Measurements from ENCODE around the gene PASK.

PASK gene

DNA sequence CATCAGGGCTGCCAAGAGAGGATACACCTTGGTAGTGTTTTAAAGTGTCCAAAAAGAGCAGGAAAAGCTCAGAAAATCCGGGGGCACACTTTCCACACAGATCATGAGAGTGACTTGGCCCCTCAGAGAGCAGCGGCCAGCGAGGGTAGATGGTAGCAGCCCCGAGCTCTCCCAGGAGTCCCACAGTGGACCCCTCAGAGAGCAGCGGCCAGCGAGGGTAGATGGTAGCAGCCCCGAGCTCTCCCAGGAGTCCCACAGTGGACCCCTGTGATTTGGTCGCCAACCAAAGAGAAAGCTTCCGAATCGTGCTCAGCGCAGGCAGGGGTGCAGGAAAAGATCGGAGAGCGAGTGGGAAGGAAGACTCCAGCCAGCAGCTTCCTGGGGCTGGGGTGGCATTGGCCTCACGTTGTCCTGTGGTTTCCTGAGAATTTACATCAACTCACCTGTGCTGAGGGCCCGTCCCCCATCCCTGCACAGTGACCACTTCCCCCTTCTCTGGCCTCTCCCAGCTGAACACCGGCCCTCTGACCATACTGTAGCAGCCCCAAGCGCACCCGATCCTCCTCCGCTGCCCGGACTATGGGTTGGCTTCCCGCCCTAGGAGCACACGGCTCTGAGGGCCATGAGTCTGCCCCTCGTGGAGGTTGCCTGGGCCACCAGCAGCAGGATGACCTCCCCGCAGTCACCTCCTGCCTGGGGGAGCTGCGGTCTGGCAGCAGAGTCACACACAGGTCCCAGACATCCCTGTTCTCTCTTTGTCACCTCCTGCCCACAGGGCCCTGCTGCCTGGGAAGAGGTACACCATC is 80.9 kb downstream of the PASK start:
- Histone ChIP-seq H3K4me3 (ENCODE audit: insufficient read depth, low read depth, low read length) (no peak overlapping the region), H3K4me1 (ENCODE audit: control insufficient read depth, insufficient read depth, low read length) (peaks cover 3% of the 10 kb centered on the region), H3K9me3 (ENCODE audit: control insufficient read depth, low read length) (no peaks in the 10 kb centered on the region), H3K36me3 (ENCODE audit: control insufficient read depth, insufficient read depth, low read length) (no peaks in the 10 kb centered on the region), H3K27me3 (ENCODE audit: control insufficient read depth, insufficient read depth, low read length, poor library complexity, severe bottlenecking) (no peaks in the 10 kb centered on the region), H3K27ac (ENCODE audit: insufficient read depth, low read depth, low read length, poor library complexity, severe bottlenecking) (no peak overlapping the region)
- 87 to 88% methylated on average over 25 of the region's 25 CpGs for WGBS, 2 experiments

DNA sequence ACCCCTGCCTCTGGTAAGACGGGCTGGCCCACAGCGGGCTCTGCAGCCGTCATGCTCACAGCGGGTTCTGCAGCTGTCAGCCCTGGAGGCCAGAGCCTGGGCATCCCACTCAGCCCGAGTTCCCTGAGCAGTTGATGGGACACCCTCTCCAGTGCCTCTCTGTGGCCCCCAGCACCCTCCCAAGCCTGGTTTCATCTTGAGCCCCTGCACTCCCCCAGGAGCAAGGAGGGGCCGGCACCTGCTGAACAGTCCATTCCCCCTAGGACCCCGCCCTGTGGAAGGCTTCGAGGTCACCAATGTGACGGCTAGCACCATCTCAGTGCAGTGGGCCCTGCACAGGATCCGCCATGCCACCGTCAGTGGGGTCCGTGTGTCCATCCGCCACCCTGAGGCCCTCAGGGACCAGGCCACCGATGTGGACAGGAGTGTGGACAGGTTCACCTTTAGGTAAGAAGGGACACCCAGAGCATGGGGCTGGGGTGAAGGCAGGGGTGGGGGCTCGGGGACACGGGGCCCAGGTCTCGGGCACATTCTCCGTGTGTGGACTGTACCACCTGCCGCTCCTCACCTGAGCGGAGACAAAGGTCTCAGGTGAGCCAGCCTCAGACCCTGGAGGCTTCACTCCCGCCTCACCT is 81.7 kb downstream of the PASK start:
- Histone ChIP-seq H3K27me3 (ENCODE audit: control insufficient read depth, insufficient read depth, low read length, poor library complexity, severe bottlenecking) (no peaks in the 10 kb centered on the region), H3K4me1 (ENCODE audit: control insufficient read depth, insufficient read depth, low read length) (peaks cover 3% of the 10 kb centered on the region), H3K27ac (ENCODE audit: insufficient read depth, low read depth, low read length, poor library complexity, severe bottlenecking) (no peak overlapping the region), H3K9me3 (ENCODE audit: control insufficient read depth, low read length) (no peaks in the 10 kb centered on the region), H3K4me3 (ENCODE audit: insufficient read depth, low read depth, low read length) (no peak overlapping the region), H3K36me3 (ENCODE audit: control insufficient read depth, insufficient read depth, low read length) (no peaks in the 10 kb centered on the region)
- 90 to 93% methylated on average over 21 of the region's 21 CpGs for WGBS, 2 experiments

DNA sequence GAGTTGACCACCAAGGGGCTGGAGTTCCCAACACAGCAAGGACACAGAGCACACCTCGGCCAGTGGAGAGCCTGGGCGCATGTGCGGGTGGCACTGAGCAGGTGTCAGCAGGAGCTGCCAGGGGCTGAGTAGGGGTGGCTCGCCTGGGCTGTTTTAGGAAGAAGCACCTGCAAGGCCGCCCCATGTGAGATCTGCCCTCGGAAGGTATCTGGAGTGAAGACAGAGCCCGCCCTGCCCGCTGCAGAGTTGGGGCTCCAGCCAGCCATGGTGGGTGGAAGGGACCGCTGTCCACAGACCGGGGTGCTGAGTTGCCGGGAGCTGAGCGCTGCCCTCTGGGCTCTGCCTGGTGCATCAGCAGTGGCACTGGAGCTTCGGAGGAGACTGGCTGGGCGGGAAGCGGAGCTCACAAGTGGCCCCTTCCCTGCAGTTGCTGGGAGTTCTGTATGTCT is 82.4 kb downstream of the PASK start:
- H3K4me1 ChIP-seq (ENCODE audit: control insufficient read depth, insufficient read depth, low read length), result peaks cover 3% of the 10 kb centered on the region
- H3K4me3 ChIP-seq (ENCODE audit: insufficient read depth, low read depth, low read length), result no peak overlapping the region
- 63 to 68% methylated on average over 15 of the region's 15 CpGs for WGBS, 2 experiments
- H3K9me3 ChIP-seq (ENCODE audit: control insufficient read depth, low read length), result no peaks in the 10 kb centered on the region
- H3K27me3 ChIP-seq (ENCODE audit: control insufficient read depth, insufficient read depth, low read length, poor library complexity, severe bottlenecking), result no peaks in the 10 kb centered on the region
- H3K36me3 ChIP-seq (ENCODE audit: control insufficient read depth, insufficient read depth, low read length), result no peaks in the 10 kb centered on the region
- H3K27ac ChIP-seq (ENCODE audit: insufficient read depth, low read depth, low read length, poor library complexity, severe bottlenecking), result no peak overlapping the region

DNA sequence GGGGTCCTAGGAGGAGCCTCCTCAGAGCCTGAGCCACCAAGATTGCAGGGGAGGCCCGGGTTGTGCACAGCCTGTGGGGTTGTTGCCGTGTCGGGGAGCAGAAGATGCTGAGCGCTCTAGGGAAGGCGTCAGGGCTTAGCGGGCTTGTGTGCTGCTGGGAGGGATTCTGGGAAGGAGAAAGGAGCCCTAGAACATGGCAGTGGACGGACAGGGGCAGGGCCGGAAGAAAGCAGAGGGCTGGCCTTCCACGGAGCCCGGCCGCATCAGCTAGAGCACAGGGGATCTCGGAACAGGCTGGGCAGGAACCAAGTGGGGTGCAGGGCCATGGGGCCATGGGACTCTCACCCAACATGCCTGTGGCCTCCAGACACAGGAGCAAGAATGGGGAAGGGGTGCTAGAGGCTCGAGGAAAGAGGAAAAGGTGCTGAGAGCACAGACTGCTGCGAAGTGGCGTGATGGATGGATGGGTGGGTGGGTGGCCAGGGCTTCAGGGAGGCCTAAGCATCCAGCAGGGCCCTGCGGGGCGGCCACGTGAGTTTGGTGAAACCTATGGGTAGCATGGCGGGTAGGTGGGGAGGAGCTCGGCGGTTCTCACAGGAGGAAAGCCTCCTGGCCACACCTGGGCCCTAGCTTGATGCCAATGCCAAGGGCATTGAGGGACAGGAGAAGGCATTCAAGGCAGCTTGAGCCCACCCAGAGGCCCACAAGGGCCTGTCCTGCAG is 82.9 kb downstream of the PASK start:
- Histone ChIP-seq H3K4me3 (ENCODE audit: insufficient read depth, low read depth, low read length) (no peak overlapping the region), H3K36me3 (ENCODE audit: control insufficient read depth, insufficient read depth, low read length) (no peaks in the 10 kb centered on the region), H3K27ac (ENCODE audit: insufficient read depth, low read depth, low read length, poor library complexity, severe bottlenecking) (no peak overlapping the region), H3K9me3 (ENCODE audit: control insufficient read depth, low read length) (no peaks in the 10 kb centered on the region), H3K27me3 (ENCODE audit: control insufficient read depth, insufficient read depth, low read length, poor library complexity, severe bottlenecking) (no peaks in the 10 kb centered on the region), H3K4me1 (ENCODE audit: control insufficient read depth, insufficient read depth, low read length) (peaks cover 3% of the 10 kb centered on the region)
- 92% methylated on average over 21 of the region's 21 CpGs for WGBS, 2 experiments

DNA sequence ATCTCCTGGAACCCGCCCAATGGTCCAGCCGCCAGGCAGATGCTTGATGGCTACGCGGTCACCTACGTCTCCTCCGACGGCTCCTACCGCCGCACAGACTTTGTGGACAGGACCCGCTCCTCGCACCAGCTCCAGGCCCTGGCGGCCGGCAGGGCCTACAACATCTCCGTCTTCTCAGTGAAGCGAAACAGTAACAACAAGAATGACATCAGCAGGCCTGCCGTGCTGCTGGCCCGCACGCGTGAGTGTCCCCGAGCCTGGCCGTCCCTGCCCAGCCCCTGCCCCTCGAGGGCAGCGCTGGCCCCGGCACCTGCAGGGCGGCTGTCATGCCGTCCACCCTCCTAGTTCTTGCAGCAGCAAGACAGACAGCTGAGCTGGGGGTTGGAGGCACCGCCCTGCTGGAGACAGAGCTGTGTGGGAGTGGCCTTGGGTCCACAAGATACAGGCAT is 83.9 kb downstream of the PASK start:
- Histone ChIP-seq H3K9me3 (ENCODE audit: control insufficient read depth, low read length) (no peaks in the 10 kb centered on the region), H3K4me3 (ENCODE audit: insufficient read depth, low read depth, low read length) (no peak overlapping the region), H3K4me1 (ENCODE audit: control insufficient read depth, insufficient read depth, low read length) (no peaks in the 10 kb centered on the region), H3K36me3 (ENCODE audit: control insufficient read depth, insufficient read depth, low read length) (no peaks in the 10 kb centered on the region), H3K27ac (ENCODE audit: insufficient read depth, low read depth, low read length, poor library complexity, severe bottlenecking) (no peak overlapping the region), H3K27me3 (ENCODE audit: control insufficient read depth, insufficient read depth, low read length, poor library complexity, severe bottlenecking) (no peaks in the 10 kb centered on the region)
- 88 to 89% methylated on average over 27 of the region's 27 CpGs for WGBS, 2 experiments

DNA sequence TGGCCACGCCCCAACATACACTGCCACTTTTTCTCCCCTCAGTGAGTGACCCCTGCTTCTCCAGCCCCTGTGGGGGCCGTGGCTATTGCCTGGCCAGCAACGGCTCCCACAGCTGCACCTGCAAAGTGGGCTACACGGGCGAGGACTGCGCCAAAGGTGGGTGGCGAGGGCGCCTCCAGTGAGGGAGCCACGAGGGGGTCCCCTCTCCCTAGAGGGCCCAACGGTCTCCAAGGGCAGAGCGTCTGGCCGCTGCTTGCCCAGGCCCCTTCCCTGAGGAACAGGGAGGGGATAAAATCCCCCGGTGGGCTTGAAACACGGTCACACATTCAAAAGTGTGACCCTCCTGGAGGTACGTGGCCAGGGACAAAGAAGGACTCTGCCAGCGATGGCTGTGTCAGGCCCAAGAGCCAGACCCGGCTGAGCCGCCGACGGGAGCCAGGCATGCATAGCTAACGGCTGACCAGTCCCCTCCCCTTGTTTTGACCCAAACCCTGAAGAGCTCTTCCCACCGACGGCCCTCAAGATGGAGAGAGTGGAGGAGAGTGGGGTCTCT is 84.4 kb downstream of the PASK start:
- H3K36me3 ChIP-seq (ENCODE audit: control insufficient read depth, insufficient read depth, low read length), result no peaks in the 10 kb centered on the region
- H3K27me3 ChIP-seq (ENCODE audit: control insufficient read depth, insufficient read depth, low read length, poor library complexity, severe bottlenecking), result no peaks in the 10 kb centered on the region
- no peaks in the 10 kb centered on the region for H3K4me1 ChIP-seq (ENCODE audit: control insufficient read depth, insufficient read depth, low read length)
- no peaks in the 10 kb centered on the region for H3K9me3 ChIP-seq (ENCODE audit: control insufficient read depth, low read length)
- H3K27ac ChIP-seq (ENCODE audit: insufficient read depth, low read depth, low read length, poor library complexity, severe bottlenecking), result no peak overlapping the region
- no peak overlapping the region for H3K4me3 ChIP-seq (ENCODE audit: insufficient read depth, low read depth, low read length)
- WGBS, 2 experiments, result 91 to 93% methylated on average over 23 of the region's 23 CpGs

DNA sequence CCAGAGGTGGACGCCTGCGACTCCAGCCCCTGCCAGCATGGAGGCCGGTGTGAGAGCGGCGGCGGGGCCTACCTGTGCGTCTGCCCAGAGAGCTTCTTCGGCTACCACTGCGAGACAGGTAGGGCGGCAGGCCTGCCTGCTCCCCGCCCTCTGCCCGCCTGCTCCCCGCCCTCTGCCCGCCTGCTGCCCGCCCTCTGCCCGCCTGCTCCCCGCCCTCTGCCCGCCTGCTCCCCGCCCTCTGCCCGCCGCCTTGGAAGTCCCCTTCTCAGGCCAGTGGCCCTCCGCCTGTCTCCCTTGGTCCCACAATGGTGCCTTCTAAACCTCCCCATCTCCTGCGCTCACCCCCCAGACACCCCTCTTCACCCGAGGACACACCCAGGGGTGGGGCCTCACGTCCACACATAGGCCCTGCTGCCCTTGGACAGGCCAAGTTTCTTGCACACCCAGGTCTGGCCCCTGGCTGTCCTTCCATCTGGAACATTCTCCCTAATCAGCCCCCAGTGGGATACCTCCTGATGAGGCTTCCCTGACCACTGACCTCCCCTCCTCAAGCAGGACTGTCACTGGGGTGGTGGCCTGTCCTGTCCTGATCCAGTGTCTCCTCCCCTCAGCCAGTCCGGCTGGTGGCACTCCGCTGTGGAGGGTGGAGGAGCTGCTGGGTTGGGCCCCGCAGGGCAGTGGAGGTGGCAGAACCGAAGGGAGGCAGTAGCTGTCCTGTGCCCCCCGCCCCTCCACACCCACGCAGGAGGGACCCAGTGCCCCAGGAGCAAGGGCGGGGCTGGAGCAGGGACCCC is 85.1 kb downstream of the PASK start:
- Histone ChIP-seq H3K4me3 (ENCODE audit: insufficient read depth, low read depth, low read length) (no peak overlapping the region), H3K9me3 (ENCODE audit: control insufficient read depth, low read length) (no peaks in the 10 kb centered on the region), H3K27me3 (ENCODE audit: control insufficient read depth, insufficient read depth, low read length, poor library complexity, severe bottlenecking) (no peaks in the 10 kb centered on the region), H3K27ac (ENCODE audit: insufficient read depth, low read depth, low read length, poor library complexity, severe bottlenecking) (no peak overlapping the region), H3K36me3 (ENCODE audit: control insufficient read depth, insufficient read depth, low read length) (no peaks in the 10 kb centered on the region), H3K4me1 (ENCODE audit: control insufficient read depth, insufficient read depth, low read length) (no peaks in the 10 kb centered on the region)
- 57 to 60% methylated on average over 31 to 32 of the region's 32 CpGs for WGBS, 2 experiments

DNA sequence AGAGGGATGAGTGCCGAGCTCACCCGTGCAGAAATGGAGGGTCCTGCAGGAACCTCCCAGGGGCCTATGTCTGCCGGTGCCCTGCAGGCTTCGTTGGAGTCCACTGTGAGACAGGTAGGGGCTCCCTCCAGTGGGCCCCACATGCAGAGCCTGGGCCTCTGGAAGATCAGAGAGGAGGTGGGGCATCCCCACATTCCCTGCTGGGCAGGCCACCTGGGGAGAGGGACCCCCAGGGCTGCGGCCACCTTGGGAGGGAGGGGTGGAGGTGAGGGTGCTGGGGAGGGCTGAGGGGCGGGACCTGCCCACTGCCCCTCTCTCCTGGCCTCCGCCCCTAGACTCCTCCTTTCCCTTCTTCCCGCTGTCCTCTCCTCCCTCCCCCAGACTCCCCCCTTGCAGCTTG is 85.7 kb downstream of the PASK start:
- H3K27ac ChIP-seq (ENCODE audit: insufficient read depth, low read depth, low read length, poor library complexity, severe bottlenecking), result no peak overlapping the region
- no peaks in the 10 kb centered on the region for H3K36me3 ChIP-seq (ENCODE audit: control insufficient read depth, insufficient read depth, low read length)
- no peaks in the 10 kb centered on the region for H3K9me3 ChIP-seq (ENCODE audit: control insufficient read depth, low read length)
- WGBS, 2 experiments, result 81 to 83% methylated on average over 7 to 8 of the region's 8 CpGs
- no peaks in the 10 kb centered on the region for H3K4me1 ChIP-seq (ENCODE audit: control insufficient read depth, insufficient read depth, low read length)
- H3K27me3 ChIP-seq (ENCODE audit: control insufficient read depth, insufficient read depth, low read length, poor library complexity, severe bottlenecking), result no peaks in the 10 kb centered on the region
- H3K4me3 ChIP-seq (ENCODE audit: insufficient read depth, low read depth, low read length), result no peak overlapping the region

DNA sequence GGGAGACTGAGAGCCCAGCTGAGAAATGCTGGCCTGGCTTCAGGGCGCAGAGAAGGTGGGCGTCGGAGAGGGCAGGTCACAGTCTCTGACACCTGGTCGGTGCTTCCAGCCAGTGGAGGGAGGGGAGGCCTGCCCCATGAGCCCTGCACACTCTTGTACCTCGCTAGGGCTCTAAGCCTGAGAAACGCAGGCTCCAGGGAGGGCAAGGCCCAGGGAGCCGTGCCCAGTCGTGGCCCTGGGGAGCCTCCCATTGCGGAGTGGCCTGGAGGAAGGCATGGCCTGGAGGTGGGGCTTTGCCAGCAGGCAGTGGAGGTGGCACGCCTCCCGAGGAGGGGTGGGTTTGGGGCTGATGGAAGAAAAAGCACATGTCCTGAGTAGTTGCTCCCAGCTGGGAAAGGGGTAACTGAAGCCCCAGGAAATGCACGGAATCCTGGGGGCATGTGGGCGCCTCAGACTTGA is 86.2 kb downstream of the PASK start:
- WGBS, 2 experiments, result 75 to 82% methylated on average over 13 of the region's 13 CpGs
- H3K9me3 ChIP-seq (ENCODE audit: control insufficient read depth, low read length), result no peaks in the 10 kb centered on the region
- no peak overlapping the region for H3K4me3 ChIP-seq (ENCODE audit: insufficient read depth, low read depth, low read length)
- no peak overlapping the region for H3K27ac ChIP-seq (ENCODE audit: insufficient read depth, low read depth, low read length, poor library complexity, severe bottlenecking)
- no peaks in the 10 kb centered on the region for H3K4me1 ChIP-seq (ENCODE audit: control insufficient read depth, insufficient read depth, low read length)
- no peaks in the 10 kb centered on the region for H3K36me3 ChIP-seq (ENCODE audit: control insufficient read depth, insufficient read depth, low read length)
- H3K27me3 ChIP-seq (ENCODE audit: control insufficient read depth, insufficient read depth, low read length, poor library complexity, severe bottlenecking), result no peaks in the 10 kb centered on the region
